ENCODE data around the gene TMEM132A.
A peak's percentile ranks its signal among the peaks of the same experiment; 100 is the strongest.

The TMEM132A gene, protein sequence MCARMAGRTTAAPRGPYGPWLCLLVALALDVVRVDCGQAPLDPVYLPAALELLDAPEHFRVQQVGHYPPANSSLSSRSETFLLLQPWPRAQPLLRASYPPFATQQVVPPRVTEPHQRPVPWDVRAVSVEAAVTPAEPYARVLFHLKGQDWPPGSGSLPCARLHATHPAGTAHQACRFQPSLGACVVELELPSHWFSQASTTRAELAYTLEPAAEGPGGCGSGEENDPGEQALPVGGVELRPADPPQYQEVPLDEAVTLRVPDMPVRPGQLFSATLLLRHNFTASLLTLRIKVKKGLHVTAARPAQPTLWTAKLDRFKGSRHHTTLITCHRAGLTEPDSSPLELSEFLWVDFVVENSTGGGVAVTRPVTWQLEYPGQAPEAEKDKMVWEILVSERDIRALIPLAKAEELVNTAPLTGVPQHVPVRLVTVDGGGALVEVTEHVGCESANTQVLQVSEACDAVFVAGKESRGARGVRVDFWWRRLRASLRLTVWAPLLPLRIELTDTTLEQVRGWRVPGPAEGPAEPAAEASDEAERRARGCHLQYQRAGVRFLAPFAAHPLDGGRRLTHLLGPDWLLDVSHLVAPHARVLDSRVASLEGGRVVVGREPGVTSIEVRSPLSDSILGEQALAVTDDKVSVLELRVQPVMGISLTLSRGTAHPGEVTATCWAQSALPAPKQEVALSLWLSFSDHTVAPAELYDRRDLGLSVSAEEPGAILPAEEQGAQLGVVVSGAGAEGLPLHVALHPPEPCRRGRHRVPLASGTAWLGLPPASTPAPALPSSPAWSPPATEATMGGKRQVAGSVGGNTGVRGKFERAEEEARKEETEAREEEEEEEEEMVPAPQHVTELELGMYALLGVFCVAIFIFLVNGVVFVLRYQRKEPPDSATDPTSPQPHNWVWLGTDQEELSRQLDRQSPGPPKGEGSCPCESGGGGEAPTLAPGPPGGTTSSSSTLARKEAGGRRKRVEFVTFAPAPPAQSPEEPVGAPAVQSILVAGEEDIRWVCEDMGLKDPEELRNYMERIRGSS

GRCh38 chr11:60924110-60924905 is at the start of gene TMEM132A:
TSS of gene TMEM132A (plus strand) at chr11:60924460. CDS start at chr11:60924634, 174 bp downstream.
- DNase-seq (ENCODE audit: low read depth): peak; percentile 81

- no peak for DNase-seq (ENCODE audit: low read depth)
These were observed 48.7 kb upstream of the TMEM132A start for GRCh38 chr11:60875366-60876167.

- DNase-seq (ENCODE audit: low read depth): no peak
These were observed 48.1 kb upstream of the TMEM132A start for GRCh38 chr11:60876168-60876485.

- no peak for DNase-seq (ENCODE audit: low read depth)
These were observed 45.8 kb upstream of the TMEM132A start for GRCh38 chr11:60878245-60879101.

GRCh38 chr11:60879104-60879503 is 45.2 kb upstream of the TMEM132A start:
- no peak for DNase-seq (ENCODE audit: low read depth)

DNA sequence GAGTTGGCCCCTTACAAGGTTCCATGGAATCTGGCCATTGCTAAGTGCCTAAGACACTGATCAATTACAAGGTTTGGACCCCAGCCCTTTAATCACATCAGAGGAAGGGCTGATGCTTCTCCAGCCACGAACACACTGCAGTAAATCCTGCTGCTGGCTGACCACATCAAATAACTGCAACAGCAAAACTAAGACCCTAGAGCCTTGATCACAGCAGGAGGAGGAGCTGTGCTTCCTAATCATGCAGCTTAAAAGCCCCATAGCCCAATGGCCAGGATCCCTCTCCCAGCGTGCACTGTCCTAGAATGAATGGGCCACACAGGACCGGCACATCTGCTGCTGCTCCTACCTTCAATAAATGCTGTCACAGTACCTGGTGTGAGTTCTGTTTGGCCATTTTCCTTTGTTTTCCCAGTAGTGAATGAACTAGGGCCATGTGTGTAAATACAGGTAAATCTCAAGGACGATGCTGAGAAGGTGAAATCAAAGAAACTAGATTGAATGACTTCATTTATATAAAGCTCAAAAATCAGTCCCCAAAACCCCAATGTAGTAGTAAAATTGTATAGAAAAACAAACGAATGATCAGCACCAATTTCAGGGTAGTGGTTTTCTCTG is 44.2 kb upstream of the TMEM132A start:
- no peak for DNase-seq (ENCODE audit: low read depth)

DNA sequence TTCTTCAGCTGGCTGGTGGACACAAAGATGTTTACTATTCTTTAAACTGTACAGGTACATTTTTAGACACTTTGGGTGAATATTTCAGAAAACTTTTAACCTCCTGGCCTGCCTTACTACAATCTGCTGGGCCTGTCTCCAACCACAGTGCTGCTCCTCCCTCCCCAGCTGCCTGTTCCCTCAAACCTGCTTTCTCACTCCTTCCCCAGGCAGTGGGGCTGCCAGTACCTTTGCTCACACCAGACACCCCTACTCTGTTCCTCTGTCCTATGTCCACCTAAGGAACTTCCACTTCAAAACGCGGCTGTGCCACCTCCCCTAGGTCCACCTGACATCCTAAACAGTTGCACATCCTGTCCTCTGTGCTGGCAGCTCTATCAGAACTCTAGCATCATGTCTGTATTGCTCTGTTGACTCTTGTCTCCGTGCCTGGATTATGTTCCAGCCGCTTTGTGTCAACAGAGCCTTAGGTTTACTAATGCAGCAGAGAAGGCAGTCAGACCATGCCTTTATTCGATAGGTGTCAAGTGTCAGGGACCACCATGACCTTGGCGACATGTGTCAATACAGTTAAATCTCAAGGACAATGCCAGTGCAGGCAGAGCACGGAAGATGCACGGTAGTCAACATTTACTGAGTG is 43.5 kb upstream of the TMEM132A start:
- DNase-seq (ENCODE audit: low read depth): no peak

GRCh38 chr11:60887556-60887955 is 36.7 kb upstream of the TMEM132A start:
- peak; percentile 70 for DNase-seq (ENCODE audit: low read depth)

GRCh38 chr11:60889869-60890311 is 34.4 kb upstream of the TMEM132A start:
- no peak for DNase-seq (ENCODE audit: low read depth)

GRCh38 chr11:60890696-60891095 is 33.6 kb upstream of the TMEM132A start:
- DNase-seq (ENCODE audit: low read depth): no peak

DNA sequence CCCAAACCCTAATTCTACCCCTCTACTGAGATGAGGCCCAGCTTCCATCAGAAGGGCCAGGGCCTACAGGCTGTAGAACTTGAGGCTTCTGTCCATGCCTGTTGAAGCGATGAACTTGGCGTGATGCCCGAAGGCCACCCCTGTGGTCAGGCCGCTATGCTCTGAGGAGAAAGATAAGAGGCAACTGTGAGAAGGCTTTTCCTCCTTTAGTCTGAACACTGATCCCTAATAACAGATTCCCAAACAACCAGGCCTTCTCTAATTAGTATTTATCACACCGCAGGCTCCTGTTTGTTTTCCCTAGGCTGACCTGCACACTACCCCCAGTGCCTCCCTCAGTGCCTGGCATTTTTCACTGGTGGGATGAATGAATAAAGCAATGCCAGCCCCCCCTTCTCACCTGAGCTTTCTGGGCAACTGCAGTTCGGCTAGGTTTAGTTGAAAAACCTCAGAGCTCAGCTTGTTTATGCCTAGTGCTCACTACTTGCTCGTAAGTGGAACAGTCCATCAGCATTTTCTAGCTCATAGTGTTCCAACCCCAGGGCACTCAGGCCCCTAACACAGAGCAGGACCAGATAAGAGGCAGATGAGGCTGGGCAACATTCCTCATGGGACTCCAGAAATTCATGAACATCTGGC is 33.0 kb upstream of the TMEM132A start:
- no peak for DNase-seq (ENCODE audit: low read depth)

DNA sequence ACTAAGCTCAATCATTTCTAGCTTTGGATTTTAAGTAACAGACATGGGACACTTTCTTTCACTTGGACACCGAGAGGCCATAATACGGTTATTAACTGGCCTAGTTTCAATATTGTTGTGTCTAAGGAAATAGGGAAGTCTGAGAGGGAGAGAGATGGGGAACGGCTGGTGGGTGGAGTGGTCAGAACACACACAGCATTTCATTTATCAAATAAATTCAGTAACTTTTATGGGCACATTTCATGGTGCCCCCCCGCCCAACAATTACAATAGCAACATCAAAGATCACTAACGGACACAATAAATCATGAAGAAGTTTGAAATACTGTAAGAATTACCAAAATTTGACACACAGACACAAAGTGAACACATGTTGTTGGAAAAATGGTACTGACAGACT is 28.6 kb upstream of the TMEM132A start:
- no peak for DNase-seq (ENCODE audit: low read depth)

DNA sequence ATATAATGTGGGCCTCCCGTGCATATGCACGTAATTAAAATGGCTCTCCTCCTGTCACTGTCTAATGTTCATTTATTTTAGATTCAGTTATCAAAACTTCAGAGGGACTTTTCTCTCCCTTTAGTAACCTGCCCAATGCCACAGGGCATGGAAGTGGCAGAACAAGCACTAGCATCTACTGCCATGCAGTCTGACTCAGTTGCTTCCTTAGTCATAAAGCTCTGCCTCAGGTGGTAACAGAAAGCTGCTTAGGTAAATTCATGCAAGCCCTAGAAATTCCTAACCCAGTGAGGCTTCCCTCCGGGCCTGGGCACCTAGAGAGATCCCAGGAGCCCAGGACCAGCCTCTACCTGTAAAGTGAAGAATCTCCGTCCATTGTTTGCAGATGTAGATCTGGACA is 26.8 kb upstream of the TMEM132A start:
- DNase-seq (ENCODE audit: low read depth): no peak

- peak; percentile 76 for DNase-seq (ENCODE audit: low read depth)
These were observed 25.0 kb upstream of the TMEM132A start for GRCh38 chr11:60899046-60899936.

DNA sequence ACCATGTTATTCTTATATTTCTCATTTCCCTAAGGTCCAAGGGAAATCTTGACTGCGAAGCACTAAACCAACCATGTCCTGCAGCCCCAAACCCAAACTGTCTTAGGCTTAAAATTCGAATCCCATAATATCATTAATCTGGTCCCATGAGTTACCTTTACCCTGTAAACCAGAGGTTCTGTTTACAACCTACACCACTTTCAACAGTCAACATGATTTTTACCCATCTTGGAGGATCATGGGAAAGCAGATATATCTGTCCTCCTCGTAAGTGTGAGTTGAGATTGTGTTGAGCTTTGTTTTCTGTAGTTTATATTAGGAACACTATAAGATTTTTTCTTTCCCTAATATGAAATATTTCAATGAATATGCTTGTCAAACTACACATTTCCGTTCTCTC is 24.3 kb upstream of the TMEM132A start:
- no peak for DNase-seq (ENCODE audit: low read depth)

GRCh38 chr11:60900673-60901404 is 23.4 kb upstream of the TMEM132A start:
- DNase-seq (ENCODE audit: low read depth): no peak

- DNase-seq (ENCODE audit: low read depth): no peak
These were observed 21.6 kb upstream of the TMEM132A start for GRCh38 chr11:60902625-60903024.

Measured in ELR (cell line).